ENCODE results near the gene FOXP3. TPM values are rescaled to one million over a fixed set of nuclear protein-coding genes. Genes with fewer than 3 reads are reported as not detected.

FOXP3 gene
- total RNA-seq, 4 donors from 2014 or later, result not detected

GRCh38 chrX:49282647-49283011 is 18.1 kb upstream of the FOXP3 start:
- no peaks in the 10 kb centered on the region for H3K4me1 ChIP-seq
- H3K27me3 ChIP-seq, result no peaks in the 10 kb centered on the region
- TF ChIP-seq POLR2A (IDR thresholded peaks at IDR 0.05) (no peak), CTCF (IDR thresholded peaks at IDR 0.05) (peak in 3 of 4 experiments; percentile 28 to 35 (median 29))
- intact Hi-C loops (cut with DNase I; ENCODE audit: low total_unique reads), result no loop called here
- no peaks in the 10 kb centered on the region for H3K36me3 ChIP-seq
- H3K9me3 ChIP-seq, result no peaks in the 10 kb centered on the region
- peak; percentile 27 to 42 for DNase-seq
- no peak overlapping the region for H3K4me3 ChIP-seq
- H3K27ac ChIP-seq, result peak overlapping the region in 1 of 2 donors; percentile 62

- no peaks in the 10 kb centered on the region for H3K4me1 ChIP-seq
- H3K27me3 ChIP-seq, result no peaks in the 10 kb centered on the region
- TF ChIP-seq CTCF (IDR thresholded peaks at IDR 0.05) (no peak), POLR2A (IDR thresholded peaks at IDR 0.05) (no peak)
- H3K36me3 ChIP-seq, result no peaks in the 10 kb centered on the region
- intact Hi-C loops (cut with DNase I; ENCODE audit: low total_unique reads), result no loop called here
- no peak overlapping the region for H3K27ac ChIP-seq
- H3K4me3 ChIP-seq, result no peak overlapping the region
- DNase-seq, result no peak
- no peaks in the 10 kb centered on the region for H3K9me3 ChIP-seq
These were observed 13.6 kb upstream of the FOXP3 start for GRCh38 chrX:49278081-49278480.

- H3K4me1 ChIP-seq, result no peaks in the 10 kb centered on the region
- DNase-seq, result no peak
- no peak for TF ChIP-seq CTCF (IDR thresholded peaks at IDR 0.05)
- no peak for TF ChIP-seq POLR2A (IDR thresholded peaks at IDR 0.05)
- H3K36me3 ChIP-seq, result no peaks in the 10 kb centered on the region
- no peaks in the 10 kb centered on the region for H3K27me3 ChIP-seq
- H3K27ac ChIP-seq, result no peak overlapping the region
- intact Hi-C loops (cut with DNase I; ENCODE audit: low total_unique reads), result no loop called here
- H3K4me3 ChIP-seq, result no peak overlapping the region
- H3K9me3 ChIP-seq, result no peaks in the 10 kb centered on the region
These were observed 13.0 kb upstream of the FOXP3 start for GRCh38 chrX:49277535-49277830.

- intact Hi-C loops (cut with DNase I; ENCODE audit: low total_unique reads), result no loop called here
- H3K4me1 ChIP-seq, result no peaks in the 10 kb centered on the region
- no peak for TF ChIP-seq CTCF (IDR thresholded peaks at IDR 0.05)
- TF ChIP-seq POLR2A (IDR thresholded peaks at IDR 0.05), result no peak
- H3K36me3 ChIP-seq, result no peaks in the 10 kb centered on the region
- peak overlapping the region in 1 of 2 donors; percentile 14 for H3K27ac ChIP-seq
- H3K4me3 ChIP-seq, result no peak overlapping the region
- no peaks in the 10 kb centered on the region for H3K9me3 ChIP-seq
- peak in 1 of 2 donors; percentile 8 for DNase-seq
- H3K27me3 ChIP-seq, result no peaks in the 10 kb centered on the region
These were observed 12.4 kb upstream of the FOXP3 start for GRCh38 chrX:49276671-49277534.

GRCh38 chrX:49276207-49276606 is 11.7 kb upstream of the FOXP3 start:
- Histone ChIP-seq H3K4me1 (no peaks in the 10 kb centered on the region), H3K27me3 (no peaks in the 10 kb centered on the region), H3K36me3 (no peaks in the 10 kb centered on the region), H3K4me3 (no peak overlapping the region), H3K27ac (no peak overlapping the region), H3K9me3 (no peaks in the 10 kb centered on the region)
- TF ChIP-seq CTCF (IDR thresholded peaks at IDR 0.05) (no peak), POLR2A (IDR thresholded peaks at IDR 0.05) (no peak)
- intact Hi-C loops (cut with DNase I; ENCODE audit: low total_unique reads), result no loop called here
- DNase-seq, result no peak

Data from uterus (tissue), 4 donors.